NCI-H510A (cell line): ENCODE measurements around the gene LINGO3.

ENCODE experiments used
- DNase-seq: peaks from one replicate; lab custom pipeline; 2025; lab: John Stamatoyannopoulos, UW

The LINGO3 gene

DNA sequence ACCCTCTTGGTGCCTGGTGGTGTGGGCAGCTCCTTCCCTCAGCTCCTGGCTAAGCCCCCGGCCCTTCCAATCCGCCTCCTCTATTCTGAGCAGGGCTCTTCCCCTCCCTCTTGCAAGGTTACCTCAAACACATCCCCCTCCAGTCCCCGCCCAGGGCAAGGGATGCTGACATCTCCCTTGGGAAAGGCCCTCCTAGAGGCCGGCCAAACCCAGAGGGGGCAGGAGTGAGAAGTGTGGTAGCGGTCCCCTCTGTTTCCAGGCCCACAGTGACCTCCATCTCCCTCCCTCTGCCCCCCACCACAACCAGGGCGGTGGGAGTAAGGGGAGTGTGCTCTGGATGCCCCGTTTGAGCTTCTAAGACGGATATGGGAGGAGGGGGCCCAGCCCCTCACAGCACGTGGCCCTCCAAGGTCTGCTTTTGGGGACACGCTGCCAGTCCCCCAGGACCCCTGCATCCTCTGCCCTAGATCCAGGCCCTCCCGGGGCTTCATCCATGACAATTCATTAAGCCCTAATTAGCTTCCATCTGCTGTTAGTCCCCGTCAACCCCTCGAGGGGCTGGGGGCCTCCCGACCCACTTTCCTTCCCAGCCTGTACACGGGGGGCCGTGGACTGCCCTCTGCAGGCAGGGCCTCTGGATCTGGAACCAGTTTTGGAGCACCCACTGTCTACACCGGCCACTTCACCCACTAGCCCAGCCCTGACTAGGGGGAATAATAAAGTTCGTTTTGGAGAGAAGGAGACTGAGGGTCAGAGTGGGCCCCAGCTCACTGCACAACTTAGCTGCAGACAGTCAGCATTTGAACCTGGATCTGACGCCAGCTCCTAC lies 2.3 kb downstream of the LINGO3 start:
- no peak for DNase-seq

GRCh38 chr19:2303211-2303798 lies 4.6 kb downstream of the LINGO3 start:
- DNase-seq = no peak

- DNase-seq = no peak
Measured at GRCh38 chr19:2302319-2303210, 5.4 kb downstream of the LINGO3 start.

DNA sequence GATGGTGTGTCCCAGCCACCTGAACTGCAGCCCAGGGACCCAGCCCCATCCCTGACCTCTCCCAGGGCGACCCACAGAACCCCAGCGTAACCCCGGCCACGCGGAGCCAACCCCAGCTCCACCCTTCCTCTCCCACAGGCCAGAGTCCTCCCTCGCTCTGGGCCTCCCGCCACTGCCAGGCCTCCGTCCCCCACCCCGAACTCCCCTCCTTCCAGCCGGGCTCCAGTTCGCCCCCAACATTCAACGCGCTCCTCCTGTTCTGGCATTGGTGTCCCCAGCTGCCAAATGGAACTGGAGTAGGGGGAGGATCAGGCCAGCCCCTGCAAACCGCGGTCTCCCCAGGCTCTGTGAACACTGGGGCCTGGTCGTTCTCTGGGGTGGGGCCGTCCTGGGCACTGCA lies 7.4 kb downstream of the LINGO3 start:
- DNase-seq = no peak

- no peak for DNase-seq
Measured at GRCh38 chr19:2296141-2296540, 11.8 kb downstream of the LINGO3 start.

DNA sequence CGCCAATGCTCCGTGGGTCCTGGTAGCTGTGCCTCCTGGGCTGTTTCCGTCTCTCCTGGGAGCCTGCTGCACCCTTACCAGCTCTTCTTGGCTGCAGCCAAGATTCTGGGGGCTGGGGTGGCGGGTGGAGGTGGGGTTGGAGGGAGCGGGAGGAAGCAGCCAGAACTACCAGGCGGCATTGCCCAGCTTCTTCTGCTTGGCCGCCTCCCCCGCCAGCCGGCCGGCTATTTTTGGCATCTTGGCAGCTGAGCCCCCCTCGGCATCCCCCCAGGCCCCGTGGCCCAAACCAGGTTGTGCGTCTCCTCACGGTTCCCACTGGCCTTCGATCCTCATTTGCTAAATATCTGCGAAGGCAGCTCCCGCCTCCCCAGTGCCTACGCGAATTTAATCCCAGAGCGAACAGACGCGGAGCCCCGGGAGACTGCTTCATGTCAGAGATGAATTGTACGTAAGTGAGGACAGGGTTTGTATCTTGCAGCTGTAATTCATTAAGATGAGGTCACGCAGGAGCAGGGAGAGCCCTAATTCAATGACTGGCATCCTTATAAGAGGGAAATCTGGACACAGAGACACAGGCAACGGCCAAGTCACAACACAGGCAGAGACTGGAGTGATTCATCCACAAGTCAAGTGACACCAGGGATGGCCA lies 13.1 kb downstream of the LINGO3 start:
- no peak for DNase-seq

DNA sequence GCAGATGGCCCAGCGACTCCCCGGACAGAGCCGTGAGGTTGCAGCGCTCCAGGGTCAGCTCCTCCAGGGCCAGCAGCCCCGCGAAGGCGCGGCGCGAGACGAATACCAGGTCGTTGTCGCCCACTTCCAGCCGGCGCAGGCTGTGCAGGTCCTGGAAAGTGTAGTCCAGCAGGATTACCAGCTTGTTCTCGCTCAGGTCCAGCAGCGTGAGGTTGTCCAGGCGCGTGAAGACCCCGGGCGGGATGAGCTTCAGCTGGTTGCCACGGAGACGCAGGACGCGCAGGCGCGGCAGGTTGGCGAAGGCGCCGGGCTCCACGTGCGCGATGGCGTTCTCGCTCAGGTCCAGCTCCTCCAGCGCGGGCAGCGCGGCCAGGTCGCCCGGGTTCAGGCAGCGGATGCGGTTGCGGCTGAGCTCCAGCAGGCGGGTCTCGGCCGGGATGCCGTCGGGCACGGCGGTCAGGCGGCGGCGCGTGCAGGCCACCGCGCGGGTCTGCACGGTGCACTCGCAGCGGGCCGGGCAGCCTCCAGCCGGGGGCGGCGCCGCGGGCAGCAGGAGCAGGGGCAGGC lies 16.7 kb downstream of the LINGO3 start:
- DNase-seq = no peak

DNA sequence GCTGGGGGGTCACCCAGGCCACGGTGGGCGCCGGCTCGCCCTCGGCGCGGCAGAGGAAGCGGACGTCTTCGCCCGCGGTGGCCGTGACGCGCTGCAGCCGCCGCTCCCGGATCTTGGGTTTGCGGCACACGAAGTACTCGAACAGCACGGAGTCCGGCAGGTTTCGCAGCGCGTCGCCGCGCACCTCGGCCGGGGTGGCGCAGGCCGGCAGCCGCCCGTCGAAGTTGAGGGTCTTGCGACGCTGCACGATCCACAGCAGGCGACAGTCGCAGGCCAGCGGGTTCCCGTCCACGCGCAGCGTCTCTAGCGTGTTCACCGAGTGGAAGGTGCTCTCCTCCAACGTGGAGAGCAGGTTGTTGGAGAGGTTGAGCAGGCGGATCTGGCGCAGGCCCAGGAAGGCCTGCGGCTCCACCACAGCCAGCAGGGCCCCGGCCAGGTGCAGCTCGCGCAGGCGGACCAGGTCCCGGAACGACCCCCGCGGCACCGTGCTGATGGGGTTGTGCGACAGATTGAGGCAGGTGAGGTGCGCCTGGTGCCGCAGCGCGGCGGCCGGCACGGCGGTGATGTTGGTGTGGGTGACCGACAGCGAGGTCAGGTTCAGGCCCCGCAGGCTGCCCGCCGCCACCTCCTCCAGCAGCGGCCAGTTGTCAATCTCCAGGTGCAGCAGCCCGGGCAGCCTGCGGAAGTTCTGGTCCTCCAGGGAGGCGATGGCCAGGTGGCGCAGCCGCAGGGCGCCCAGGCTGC lies 17.3 kb downstream of the LINGO3 start:
- no peak for DNase-seq

DNA sequence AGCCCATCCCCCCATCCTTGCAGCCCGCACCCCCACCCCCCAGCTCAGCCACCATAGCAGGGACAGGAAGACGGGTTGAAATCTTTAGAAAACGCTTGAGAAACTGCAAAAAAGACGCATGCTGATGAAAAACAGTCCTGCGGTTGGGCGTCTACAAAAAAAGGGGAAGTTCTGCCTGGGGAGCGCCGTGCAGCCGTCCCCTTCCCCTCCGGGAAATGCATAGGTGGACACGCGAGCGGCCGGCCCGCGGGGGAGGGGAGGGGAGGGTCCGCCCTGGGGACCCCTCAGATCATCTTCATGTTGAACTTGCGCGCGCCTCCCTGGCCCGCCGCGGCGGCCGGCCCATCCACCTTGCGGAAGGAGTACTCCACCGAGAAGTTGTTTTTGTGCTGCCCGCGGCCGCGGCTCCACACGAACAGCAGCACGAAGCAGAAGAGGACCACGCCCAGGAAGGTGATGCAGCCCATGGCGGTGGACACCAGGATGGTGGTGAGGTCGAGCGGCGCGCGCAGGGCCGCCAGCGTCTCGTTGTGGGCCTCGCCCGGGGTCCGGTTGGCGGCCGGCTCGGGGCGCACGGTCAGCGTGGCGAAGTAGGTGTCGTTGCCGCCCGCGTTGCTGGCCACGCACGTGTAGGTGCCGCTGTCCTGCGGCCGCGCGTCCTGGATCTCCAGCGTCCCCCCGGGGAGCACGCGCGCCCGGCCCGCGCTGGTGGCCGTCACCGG lies 18.1 kb downstream of the LINGO3 start:
- DNase-seq = no peak

GRCh38 chr19:2288818-2289713 lies 18.9 kb downstream of the LINGO3 start:
- no peak for DNase-seq

- DNase-seq = no peak
Measured at GRCh38 chr19:2288338-2288817, 19.6 kb downstream of the LINGO3 start.

DNA sequence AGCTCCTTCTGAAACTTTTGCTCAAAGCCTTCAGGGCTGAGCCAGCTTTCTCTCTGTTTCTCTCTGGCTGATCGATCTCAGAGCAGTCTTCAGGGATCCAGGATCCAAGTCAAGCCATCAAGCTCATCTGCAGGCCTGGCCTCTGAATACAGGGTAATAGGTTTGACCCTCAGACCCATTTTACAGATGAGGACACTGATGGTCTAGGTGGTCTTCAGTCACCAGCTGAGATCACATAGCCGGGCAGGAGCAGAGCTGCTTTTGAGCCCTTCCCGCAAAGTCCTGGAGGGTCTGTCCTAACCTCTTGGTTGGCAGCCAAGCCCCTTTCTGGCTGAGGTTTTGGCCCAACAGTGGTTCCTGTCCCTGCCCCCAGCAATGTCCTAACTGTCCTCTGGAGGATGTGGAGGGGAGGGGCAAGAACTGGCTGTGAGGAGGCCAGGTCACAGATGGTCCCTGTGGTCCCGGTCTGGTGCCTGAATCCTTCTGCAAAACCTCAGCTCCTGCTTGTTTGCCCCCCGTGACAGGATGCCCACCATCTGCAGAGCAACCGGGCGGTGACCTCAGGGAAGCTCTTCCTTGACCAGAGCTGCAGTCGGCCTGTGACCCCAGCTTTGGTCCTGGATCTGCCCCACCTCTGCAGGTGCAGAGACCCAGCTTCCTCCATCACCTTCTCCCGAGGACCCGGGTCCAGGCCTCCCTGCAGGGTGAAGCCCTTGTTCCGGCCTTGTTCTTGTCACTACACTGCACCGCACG lies 20.2 kb downstream of the LINGO3 start:
- no peak for DNase-seq

GRCh38 chr19:2286402-2287140 lies 21.4 kb downstream of the LINGO3 start:
- DNase-seq = no peak

- DNase-seq = no peak
Measured at GRCh38 chr19:2283835-2284507, 24.0 kb downstream of the LINGO3 start.

DNA sequence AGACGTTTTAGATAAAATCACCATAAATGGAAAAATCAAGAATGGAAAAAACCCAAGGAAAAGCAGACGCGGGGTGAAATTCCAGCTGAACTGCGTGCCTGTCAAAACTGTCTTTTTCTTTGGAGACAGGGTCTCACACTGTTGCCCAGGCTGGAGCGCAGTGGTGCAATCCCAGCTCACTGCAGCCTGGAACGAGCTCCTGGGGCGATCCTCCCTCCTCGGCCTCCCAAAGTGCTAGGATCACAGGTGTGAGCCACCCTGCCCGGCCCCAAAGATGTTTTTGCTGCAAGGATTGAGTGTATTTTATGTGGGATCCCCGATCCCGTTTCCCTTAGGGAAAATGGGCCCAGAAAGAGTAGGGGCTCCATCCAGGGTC lies 25.1 kb downstream of the LINGO3 start:
- no peak for DNase-seq

- no peak for DNase-seq
Measured at GRCh38 chr19:2282062-2282861, 25.7 kb downstream of the LINGO3 start, which contains the start of gene PEAK3. TSS of gene PEAK3 (minus strand) at chr19:2282175. CDS start at chr19:2280931, 1,244 bp downstream.
